Measurements from ENCODE around the gene PIK3R6. TPM values are rescaled to one million over a fixed set of nuclear protein-coding genes. Genes with fewer than 3 reads are reported as not detected.

Gene PIK3R6
- 0.04 TPM in 1 of 2 replicates, not detected in the other for total RNA-seq (2014; rRNA removed; shearing (Covaris generic))

GRCh38 chr17:8867361-8867981 is at the start of gene PIK3R6:
Gene PIK3R6 (minus strand): TSS chr17:8867674. CDS start chr17:8849794, 17,880 bp downstream.

GRCh38 chr17:8798846-8799569 is 68.5 kb downstream of the PIK3R6 start, which contains the start of gene MFSD6L:
Gene MFSD6L (minus strand): TSS chr17:8799365. CDS start chr17:8799120, 245 bp downstream.

GRCh38 chr17:8758137-8758596 is 109.3 kb downstream of the PIK3R6 start, which contains the start of gene SPDYE4:
Gene SPDYE4 (minus strand): TSS chr17:8758546. CDS start chr17:8758382, 164 bp downstream.

Other genes with a start within 250 kb of the PIK3R6 start
- gene MYH10, start 236.9 kb downstream of the PIK3R6 start, total RNA-seq (2014; rRNA removed; shearing (Covaris generic)) = 95.0 and 96.8 TPM in 2 replicates
- not detected in 2 replicates for gene CCDC42, start 122.8 kb downstream of the PIK3R6 start, total RNA-seq (2014; rRNA removed; shearing (Covaris generic))
- gene SPDYE4, start 109.1 kb downstream of the PIK3R6 start, total RNA-seq (2014; rRNA removed; shearing (Covaris generic)) = not detected in 2 replicates
- not detected in 2 replicates for gene MFSD6L, start 68.3 kb downstream of the PIK3R6 start, total RNA-seq (2014; rRNA removed; shearing (Covaris generic))
- not detected in 2 replicates for gene PIK3R5, start 98.0 kb upstream of the PIK3R6 start, total RNA-seq (2014; rRNA removed; shearing (Covaris generic))
- gene NTN1, start 153.8 kb upstream of the PIK3R6 start, total RNA-seq (2014; rRNA removed; shearing (Covaris generic)) = 0.32 and 0.49 TPM in 2 replicates